IMR-90 (cell line): ENCODE results near the gene GRIK3. TPM values are rescaled to one million over a fixed set of nuclear protein-coding genes. Genes with fewer than 3 reads are reported as not detected.

ENCODE experiments used
- ATAC-seq: fragments of 200-7000 bp; cut with Tn5 transposase; 2 replicates; pipeline ENCODE4 v1.9.1; 2020; ENCODE audit warnings: low read depth, mild to moderate bottlenecking, moderate library complexity
- BruUV-seq: library from RNA; stranded (reverse); fragments of 400-500 nt; replicated peaks from 2 replicates; lab custom pipeline; 2021; lab: Mats Ljungman, UMichigan
- CTCF ChIA-PET: fragments of 300-600 bp; formaldehyde crosslinking; extraction: SDS; loops from one replicate; lab custom pipeline; 2021; ENCODE audit warnings: antibody characterized with exemption; lab: Yijun Ruan, JAX
- POLR2A ChIA-PET: fragments of 300-600 bp; sonication (Branson Sonifier 250); formaldehyde crosslinking; loops from one replicate; lab custom pipeline; 2022; ENCODE audit warnings: antibody characterized with exemption; ENCODE audit not compliant: unreplicated experiment; lab: Charles Lee
- DNase-seq: peaks from one replicate; pipeline ENCODE4 v3.0.0; 2013
- H2AFZ ChIP-seq: replicated peaks from 2 replicates; pipeline ENCODE3; 2013; ENCODE audit warnings: low read length, mild to moderate bottlenecking; ENCODE audit not compliant: poor library complexity
- H2AK5ac ChIP-seq: 2 replicates; pipeline ENCODE4 v1.6.1; 2013; ENCODE audit warnings: low read depth, low read length, inconsistent platforms
- H2AK9ac ChIP-seq: replicated peaks from 2 replicates; pipeline ENCODE3; 2013; ENCODE audit warnings: mild to moderate bottlenecking, low read depth, low read length, moderate library complexity; ENCODE audit not compliant: poor library complexity
- H2BK120ac ChIP-seq: 2 replicates; pipeline ENCODE4 v1.6.1; 2013; ENCODE audit warnings: low read depth, low read length, inconsistent platforms
- H2BK15ac ChIP-seq: 3 replicates; pipeline ENCODE4 v1.6.1; 2013; ENCODE audit warnings: low read depth, low read length, inconsistent platforms
- H2BK20ac ChIP-seq: 2 replicates; pipeline ENCODE4 v1.6.1; 2013; ENCODE audit warnings: low read depth, mild to moderate bottlenecking, inconsistent platforms, low read length, moderate library complexity
- H2BK5ac ChIP-seq: 2 replicates; pipeline ENCODE4 v1.6.1; 2013; ENCODE audit warnings: mild to moderate bottlenecking, low read depth, low read length, inconsistent platforms; ENCODE audit not compliant: poor library complexity, severe bottlenecking
- H3K14ac ChIP-seq: replicated peaks from 2 replicates; pipeline ENCODE4 v1.6.1; 2013; ENCODE audit warnings: low read depth, low read length, inconsistent platforms
- H3K18ac ChIP-seq: 2 replicates; pipeline ENCODE4 v1.6.1; 2013; ENCODE audit warnings: low read depth, low read length, control low read depth
- H3K23ac ChIP-seq: 2 replicates; pipeline ENCODE4 v1.6.1; 2013; ENCODE audit warnings: low read depth, low read length, inconsistent platforms
- H3K27ac ChIP-seq: 2 replicates; pipeline ENCODE4 v1.5.1; 2013; ENCODE audit warnings: mild to moderate bottlenecking, control low read depth, low read length; ENCODE audit not compliant: insufficient read depth
- H3K27me3 ChIP-seq: 2 replicates; pipeline ENCODE4 v1.6.1; 2013; ENCODE audit warnings: low read length; ENCODE audit not compliant: control insufficient read depth, insufficient read depth
- H3K36me3 ChIP-seq: 2 replicates; pipeline ENCODE4 v1.6.1; 2013; ENCODE audit warnings: low read length, mixed read lengths; ENCODE audit not compliant: control insufficient read depth, insufficient read depth
- H3K4ac ChIP-seq: 2 replicates; pipeline ENCODE4 v1.6.1; 2013; ENCODE audit warnings: low read depth, low read length, inconsistent platforms
- H3K4me1 ChIP-seq: 2 replicates; pipeline ENCODE4 v1.6.1; 2013; ENCODE audit warnings: low read length, mixed read lengths; ENCODE audit not compliant: control insufficient read depth, insufficient read depth
- H3K4me2 ChIP-seq: 2 replicates; pipeline ENCODE4 v1.6.1; 2013; ENCODE audit warnings: low read depth, mild to moderate bottlenecking, control low read depth, low read length, moderate library complexity
- H3K4me3 ChIP-seq: 2 replicates; pipeline ENCODE4 v1.5.1; 2013; ENCODE audit warnings: low read depth, mild to moderate bottlenecking, control low read depth, low read length, moderate library complexity; ENCODE audit not compliant: insufficient read depth
- H3K56ac ChIP-seq: 2 replicates; pipeline ENCODE4 v1.6.1; 2013; ENCODE audit warnings: low read length, inconsistent platforms; ENCODE audit not compliant: insufficient read depth; ENCODE audit errors: extremely low read depth
- H3K79me1 ChIP-seq, 2 experiments: 2 replicates each; pipeline ENCODE4 v1.6.1; 2013; ENCODE audit warnings: low read length in 2 of 2, inconsistent platforms in 1 of 2, low read depth in 1 of 2
- H3K9ac ChIP-seq: 2 replicates; pipeline ENCODE4 v1.6.1; 2013; ENCODE audit warnings: low read depth, low read length, control low read depth
- H3K9me1 ChIP-seq: 2 replicates; pipeline ENCODE4 v1.6.1; 2013; ENCODE audit warnings: low read length, inconsistent platforms; ENCODE audit not compliant: insufficient read depth
- H3K9me3 ChIP-seq: 2 replicates; pipeline ENCODE4 v1.6.1; 2013; ENCODE audit warnings: low read length; ENCODE audit not compliant: control insufficient read depth, insufficient read depth
- H4K20me1 ChIP-seq: 2 replicates; pipeline ENCODE4 v1.6.1; 2013; ENCODE audit warnings: low read length, inconsistent platforms; ENCODE audit not compliant: insufficient read depth
- H4K5ac ChIP-seq: 2 replicates; pipeline ENCODE4 v1.6.1; 2013; ENCODE audit warnings: mild to moderate bottlenecking, low read depth, low read length, control low read depth
- H4K8ac ChIP-seq, 2 experiments: 2 replicates each; pipeline ENCODE4 v1.6.1; 2013; ENCODE audit warnings: low read depth in 2 of 2, low read length in 2 of 2, control low read depth in 1 of 2, inconsistent platforms in 1 of 2
- H4K91ac ChIP-seq: 2 replicates; pipeline ENCODE4 v1.6.1; 2013; ENCODE audit warnings: low read depth, low read length, inconsistent platforms; ENCODE audit not compliant: insufficient read depth
- MAFK ChIP-seq: IDR thresholded peaks from 2 replicates; pipeline ENCODE4 v1.6.1; 2012; ENCODE audit warnings: low read depth, low read length, improper control_type of control experiment
- SMC3 ChIP-seq: fragments of 150-350 bp; IDR thresholded peaks from 2 replicates; pipeline ENCODE4 v1.6.1; 2016; ENCODE audit warnings: low read depth, mild to moderate bottlenecking, antibody characterized with exemption, low read length, moderate library complexity
- USF2 ChIP-seq: fragments of 150-350 bp; IDR thresholded peaks from 2 replicates; pipeline ENCODE4 v1.6.1; 2017; ENCODE audit warnings: mild to moderate bottlenecking, antibody characterized with exemption, low read length, low read depth
- WGBS, 2 experiments: methylation state at CpG; one replicate each; pipeline versions ENCODE4 v1.1.5 to v1.1.7; 2013; ENCODE audit warnings: missing lambda C conversion rate in 2 of 2; ENCODE audit not compliant: insufficient read length in 1 of 2; ENCODE audit errors: extremely low coverage in 2 of 2; 5-methylcytosine and 5-hydroxymethylcytosine counted together
- dilution Hi-C: fragments of 300-500 bp; cut with HindIII; formaldehyde crosslinking; loops from one replicate; pipeline ENCODE4 v1.14.3; 2018; ENCODE audit warnings: low sequenced_read_pairs; ENCODE audit not compliant: unreplicated experiment
- in situ Hi-C: fragments of 300-500 bp; cut with MboI; formaldehyde crosslinking; loops from 3 replicates; pipeline ENCODE4 v1.14.3; 2019; ENCODE audit warnings: low sequenced_read_pairs, inconsistent platforms, mixed read lengths
- intact Hi-C: fragments of 100-400 bp; cut with micrococcal nuclease; formaldehyde crosslinking; loops from 2 replicates; pipeline ENCODE4 v1.10.0; 2022
- polyA plus RNA-seq, 3 experiments: library from polyadenylated mRNA; depleted of rRNA; stranded (reverse); fragments of >200 nt; gene quantifications; 2 replicates each; pipeline ENCODE4 v1.2.3, GENCODE V29; 2012; ENCODE audit warnings: low replicate concordance in 1 of 3
- total RNA-seq: library from RNA; depleted of rRNA; stranded (reverse); fragments of >200 nt; gene quantifications from 2 replicates; pipeline ENCODE4 v1.2.3, GENCODE V29; 2012

Gene GRIK3
- total and polyA plus RNA-seq, 2 of the 4 experiments (the other 2 are of a cell fraction), result not detected

- Histone ChIP-seq H3K4me1 (no peaks in the 10 kb centered on the region), H2AFZ (no peak overlapping the region)
- BruUV-seq, result no TSS peak
These were observed 35.8 kb upstream of the GRIK3 start for GRCh38 chr1:37070126-37070525.

More at GRCh38 chr1:37070126-37070525, 35.8 kb upstream of the GRIK3 start:
- Histone ChIP-seq H3K4me3 (no peak overlapping the region), H3K56ac (no peak overlapping the region), H2AK5ac (no peak overlapping the region), H3K23ac (no peak overlapping the region), H3K4me2 (no peak overlapping the region), H3K14ac (no peak overlapping the region), H2BK15ac (no peak overlapping the region), H3K4ac (no peak overlapping the region), H4K91ac (no peak overlapping the region), H3K27me3 (no peaks in the 10 kb centered on the region), H2BK5ac (no peak overlapping the region), H3K9me1 (no peaks in the 10 kb centered on the region), H2BK120ac (no peak overlapping the region), H3K9me3 (no peaks in the 10 kb centered on the region), H2BK20ac (no peak overlapping the region), H4K20me1 (no peaks in the 10 kb centered on the region), H3K18ac (no peak overlapping the region), H2AK9ac (no peak overlapping the region), H4K8ac (no peak overlapping the region), H3K79me1 (no peaks in the 10 kb centered on the region), H3K27ac (no peak overlapping the region), H3K36me3 (no peaks in the 10 kb centered on the region), H4K5ac (no peak overlapping the region), H3K9ac (no peak overlapping the region)
- WGBS, 2 experiments, result 60% methylated on average over 1 of the region's 5 CpGs; no CpG with 5 or more reads in 1 of the 2 experiments
- intact Hi-C loops, result no loop called here
- CTCF ChIA-PET, result no interaction called here
- ATAC-seq, result no peak
- TF ChIP-seq MAFK, result no peak
- TF ChIP-seq USF2, result no peak
- no peak for TF ChIP-seq SMC3
- in situ Hi-C loops, result no loop called here
- DNase-seq, result no peak
- POLR2A ChIA-PET, result no interaction called here
- dilution Hi-C loops, result no loop called here
